GM12801 (cell line): ENCODE measurements around the gene RNF217.

Experiments
- CTCF ChIP-seq: IDR thresholded peaks from one replicate; pipeline ENCODE4 v1.5.1; 2011; ENCODE audit warnings: control low read depth; ENCODE audit not compliant: insufficient read length; ENCODE audit errors: extremely low read depth

RNF217 gene

GRCh38 chr6:125002406-125002741, 40.1 kb downstream of the RNF217 start:
- TF ChIP-seq CTCF: no peak

- TF ChIP-seq CTCF: no peak
These were observed 40.8 kb downstream of the RNF217 start for GRCh38 chr6:125003070-125003469.

- no peak for TF ChIP-seq CTCF
These were observed 42.0 kb downstream of the RNF217 start for GRCh38 chr6:125004198-125004597.

GRCh38 chr6:125004797-125005595, 42.8 kb downstream of the RNF217 start:
- no peak for TF ChIP-seq CTCF

GRCh38 chr6:125008261-125008703, 46.0 kb downstream of the RNF217 start:
- TF ChIP-seq CTCF: no peak

GRCh38 chr6:125008957-125009356, 46.7 kb downstream of the RNF217 start:
- no peak for TF ChIP-seq CTCF

GRCh38 chr6:125009578-125009977, 47.3 kb downstream of the RNF217 start:
- no peak for TF ChIP-seq CTCF
